ENCODE results near the gene CNTN3.

GRCh38 chr3:74661672-74662071 is 47.2 kb upstream of the CNTN3 start:
- TF ChIP-seq CTCF (IDR thresholded peaks at IDR 0.05) (no peak), POLR2AphosphoS5 (IDR thresholded peaks at IDR 0.05) (no peak), POLR2A (IDR thresholded peaks at IDR 0.05) (no peak)
